Measurements from ENCODE around the gene PLEKHM1.
"Not testable (repeated sequence)": the region's sequence is repeated elsewhere in the genome, so short reads cannot be mapped to it uniquely, and the experiment has no call there.

GRCh38 chr17:45469204-45469563 is 21.3 kb downstream of the PLEKHM1 start:
- TF ChIP-seq CTCF (IDR thresholded peaks at IDR 0.05; ENCODE audit: insufficient read depth, low read length); POLR2AphosphoS5 (IDR thresholded peaks at IDR 0.05; ENCODE audit: low read depth); GABPA (IDR thresholded peaks at IDR 0.05; ENCODE audit: low read depth); REST (IDR thresholded peaks at IDR 0.05; ENCODE audit: insufficient replicate concordance, low read depth); SPI1 (IDR thresholded peaks at IDR 0.05; ENCODE audit: borderline replicate concordance, low read depth): not testable (repeated sequence)

Measured in HL-60 (cell line).